GM18907 (cell line): ENCODE data around the gene NRDE2.
"Not testable (repeated sequence)": the region's sequence is repeated elsewhere in the genome, so short reads cannot be mapped to it uniquely, and the experiment has no call there.

ENCODE experiments used
- ATAC-seq: cut with Tn5 transposase; IDR thresholded peaks from one replicate; pipeline ENCODE4 v1.9.1; 2021; ENCODE audit warnings: mild to moderate bottlenecking, moderate library complexity; ENCODE audit not compliant: unreplicated experiment

NRDE2 gene

GRCh38 chr14:90342327-90342726, 10.6 kb upstream of the NRDE2 start:
- ATAC-seq: no peak

GRCh38 chr14:90341784-90342183, 10.0 kb upstream of the NRDE2 start:
- no peak for ATAC-seq

GRCh38 chr14:90341232-90341631, 9.5 kb upstream of the NRDE2 start:
- not testable (repeated sequence) for ATAC-seq

- no peak for ATAC-seq
Measured at GRCh38 chr14:90336985-90337384, 5.2 kb upstream of the NRDE2 start.

GRCh38 chr14:90336401-90336800, 4.7 kb upstream of the NRDE2 start:
- no peak for ATAC-seq

- peak; percentile 7 for ATAC-seq
Measured at GRCh38 chr14:90332271-90332584, 487 bp upstream of the NRDE2 start.

GRCh38 chr14:90330203-90331196, 1.2 kb downstream of the NRDE2 start:
- no peak for ATAC-seq

- ATAC-seq: no peak
Measured at GRCh38 chr14:90321891-90322290, 9.8 kb downstream of the NRDE2 start.

- ATAC-seq: no peak
Measured at GRCh38 chr14:90319634-90320541, 11.9 kb downstream of the NRDE2 start.

GRCh38 chr14:90319173-90319572, 12.6 kb downstream of the NRDE2 start:
- ATAC-seq: no peak

- no peak for ATAC-seq
Measured at GRCh38 chr14:90318016-90318415, 13.7 kb downstream of the NRDE2 start.

GRCh38 chr14:90317286-90317685, 14.5 kb downstream of the NRDE2 start:
- no peak for ATAC-seq

GRCh38 chr14:90308561-90308960, 23.2 kb downstream of the NRDE2 start:
- no peak for ATAC-seq

GRCh38 chr14:90305176-90305601, 26.6 kb downstream of the NRDE2 start:
- peak; percentile 63 for ATAC-seq

GRCh38 chr14:90304502-90304901, 27.2 kb downstream of the NRDE2 start:
- ATAC-seq: no peak

GRCh38 chr14:90303473-90303872, 28.3 kb downstream of the NRDE2 start:
- no peak for ATAC-seq

GRCh38 chr14:90302529-90303303, 29.0 kb downstream of the NRDE2 start:
- ATAC-seq: no peak

- no peak for ATAC-seq
Measured at GRCh38 chr14:90301668-90302090, 30.1 kb downstream of the NRDE2 start.

GRCh38 chr14:90301122-90301521, 30.6 kb downstream of the NRDE2 start:
- no peak for ATAC-seq

- no peak for ATAC-seq
Measured at GRCh38 chr14:90300611-90301047, 31.1 kb downstream of the NRDE2 start.

- no peak for ATAC-seq
Measured at GRCh38 chr14:90299408-90299807, 32.3 kb downstream of the NRDE2 start.
